Measurements from ENCODE around the gene TTLL11. TPM values are rescaled to one million over a fixed set of nuclear protein-coding genes. Genes with fewer than 3 reads are reported as not detected.

The TTLL11 gene
- polyA plus RNA-seq, 1 of the 3 experiments (the other 2 are of a cell fraction), result 6.8 TPM

DNA sequence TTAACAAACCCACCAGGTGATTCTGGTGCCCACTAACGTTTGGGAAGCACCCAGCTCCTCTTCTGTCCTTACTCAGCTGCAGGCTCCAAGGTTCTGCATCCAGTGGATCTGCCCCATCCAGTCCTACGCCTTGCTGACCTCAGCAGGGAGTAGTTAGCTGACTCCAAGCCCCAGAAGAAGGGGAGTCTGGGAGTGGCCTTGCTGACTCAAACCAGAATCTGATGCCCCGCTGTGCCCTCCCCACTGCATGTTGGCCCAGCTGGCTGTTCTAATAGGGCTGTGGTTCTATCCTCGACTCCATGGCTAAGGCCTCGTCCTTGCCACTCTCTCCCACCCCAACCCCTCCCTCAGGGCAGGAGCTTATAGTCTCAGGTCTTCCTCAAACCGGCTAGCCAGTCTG is 136.3 kb downstream of the TTLL11 start (continued):
- TF ChIP-seq, protein P1, sequence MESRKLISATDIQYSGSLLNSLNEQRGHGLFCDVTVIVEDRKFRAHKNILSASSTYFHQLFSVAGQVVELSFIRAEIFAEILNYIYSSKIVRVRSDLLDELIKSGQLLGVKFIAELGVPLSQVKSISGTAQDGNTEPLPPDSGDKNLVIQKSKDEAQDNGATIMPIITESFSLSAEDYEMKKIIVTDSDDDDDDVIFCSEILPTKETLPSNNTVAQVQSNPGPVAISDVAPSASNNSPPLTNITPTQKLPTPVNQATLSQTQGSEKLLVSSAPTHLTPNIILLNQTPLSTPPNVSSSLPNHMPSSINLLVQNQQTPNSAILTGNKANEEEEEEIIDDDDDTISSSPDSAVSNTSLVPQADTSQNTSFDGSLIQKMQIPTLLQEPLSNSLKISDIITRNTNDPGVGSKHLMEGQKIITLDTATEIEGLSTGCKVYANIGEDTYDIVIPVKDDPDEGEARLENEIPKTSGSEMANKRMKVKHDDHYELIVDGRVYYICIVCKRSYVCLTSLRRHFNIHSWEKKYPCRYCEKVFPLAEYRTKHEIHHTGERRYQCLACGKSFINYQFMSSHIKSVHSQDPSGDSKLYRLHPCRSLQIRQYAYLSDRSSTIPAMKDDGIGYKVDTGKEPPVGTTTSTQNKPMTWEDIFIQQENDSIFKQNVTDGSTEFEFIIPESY (IDR thresholded peaks at IDR 0.05; ENCODE audit: borderline replicate concordance, low read depth), result no peak
- TF ChIP-seq RXRA (IDR thresholded peaks at IDR 0.05; ENCODE audit: borderline replicate concordance, low read depth) (no peak), SMC3 (IDR thresholded peaks at IDR 0.05; ENCODE audit: low read depth, low read length) (no peak)

DNA sequence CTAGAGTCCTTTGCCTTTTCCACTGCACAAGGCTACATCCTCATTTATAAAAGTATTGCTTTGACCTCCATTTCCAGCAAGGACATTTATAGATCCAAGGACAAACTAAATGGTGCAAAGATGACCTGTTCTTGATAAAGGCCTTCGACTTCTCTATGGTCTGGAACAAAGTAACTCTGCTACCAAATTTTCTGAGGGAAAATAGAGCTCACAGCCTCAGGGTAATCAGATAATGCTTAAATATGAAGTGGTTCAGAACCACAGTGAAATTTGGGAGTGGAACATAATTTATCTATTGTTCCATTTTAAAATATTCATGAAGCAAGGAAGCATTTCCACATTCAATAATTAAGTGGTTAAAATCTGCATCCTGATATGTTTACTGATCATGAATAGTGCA is 137.5 kb downstream of the TTLL11 start:
- DNase-seq, result no peak
- TF ChIP-seq RFX5 (IDR thresholded peaks at IDR 0.05; ENCODE audit: low read length) (no peak), CHD2 (IDR thresholded peaks at IDR 0.05; ENCODE audit: low read length, partially characterized antibody) (no peak)
- TF ChIP-seq, protein P2, sequence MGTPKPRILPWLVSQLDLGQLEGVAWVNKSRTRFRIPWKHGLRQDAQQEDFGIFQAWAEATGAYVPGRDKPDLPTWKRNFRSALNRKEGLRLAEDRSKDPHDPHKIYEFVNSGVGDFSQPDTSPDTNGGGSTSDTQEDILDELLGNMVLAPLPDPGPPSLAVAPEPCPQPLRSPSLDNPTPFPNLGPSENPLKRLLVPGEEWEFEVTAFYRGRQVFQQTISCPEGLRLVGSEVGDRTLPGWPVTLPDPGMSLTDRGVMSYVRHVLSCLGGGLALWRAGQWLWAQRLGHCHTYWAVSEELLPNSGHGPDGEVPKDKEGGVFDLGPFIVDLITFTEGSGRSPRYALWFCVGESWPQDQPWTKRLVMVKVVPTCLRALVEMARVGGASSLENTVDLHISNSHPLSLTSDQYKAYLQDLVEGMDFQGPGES (IDR thresholded peaks at IDR 0.05; ENCODE audit: low read depth, low read length), result no peak
- TF ChIP-seq, protein P1 (IDR thresholded peaks at IDR 0.05; ENCODE audit: borderline replicate concordance, low read depth), result no peak
- TF ChIP-seq, protein P3, sequence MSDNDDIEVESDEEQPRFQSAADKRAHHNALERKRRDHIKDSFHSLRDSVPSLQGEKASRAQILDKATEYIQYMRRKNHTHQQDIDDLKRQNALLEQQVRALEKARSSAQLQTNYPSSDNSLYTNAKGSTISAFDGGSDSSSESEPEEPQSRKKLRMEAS (IDR thresholded peaks at IDR 0.05; ENCODE audit: low read depth), result no peak
- TF ChIP-seq, protein P4, sequence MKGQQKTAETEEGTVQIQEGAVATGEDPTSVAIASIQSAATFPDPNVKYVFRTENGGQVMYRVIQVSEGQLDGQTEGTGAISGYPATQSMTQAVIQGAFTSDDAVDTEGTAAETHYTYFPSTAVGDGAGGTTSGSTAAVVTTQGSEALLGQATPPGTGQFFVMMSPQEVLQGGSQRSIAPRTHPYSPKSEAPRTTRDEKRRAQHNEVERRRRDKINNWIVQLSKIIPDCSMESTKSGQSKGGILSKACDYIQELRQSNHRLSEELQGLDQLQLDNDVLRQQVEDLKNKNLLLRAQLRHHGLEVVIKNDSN (IDR thresholded peaks at IDR 0.05; ENCODE audit: borderline replicate concordance, low read depth), result no peak
- H3K36me3 ChIP-seq (replicated peaks in 1 of 2; ENCODE audit: control insufficient read depth in 1 of 2, insufficient read depth in 2 of 2, low read length in 1 of 2), result no peaks in the 10 kb centered on the region
- no peaks in the 10 kb centered on the region for H3K27me3 ChIP-seq (ENCODE audit: insufficient read depth)
- no peak overlapping the region for H2AFZ ChIP-seq (ENCODE audit: low read depth)
- no peaks in the 10 kb centered on the region for H3K9me2 ChIP-seq
- no peaks in the 10 kb centered on the region for H3K9me3 ChIP-seq
- H3K4me1 ChIP-seq (ENCODE audit: control insufficient read depth in 1 of 2, insufficient read depth in 2 of 2, low read depth in 1 of 2, low read length in 1 of 2), result peaks cover 8 to 11% of the 10 kb centered on the region in 2 experiments; a peak in 3 of 4 replicates
- peaks cover 85% of the 10 kb centered on the region for H3K79me2 ChIP-seq (ENCODE audit: insufficient read depth)
- WGBS (ENCODE audit: low lambda C conversion rate), result 53% methylated on average over 1 of the region's 1 CpG
- ChIA-PET POLR2A (no interaction called here), CTCF (interaction anchor here (0.8 to 2.3 kb wide), 4 partner anchors 10 to 405 kb away, joined by 3 to 9 read pairs (median 5); no protein-coding TSS in a partner anchor)
- no peak overlapping the region for H3K9ac ChIP-seq
- H3K4me3 ChIP-seq (ENCODE audit: low read depth in 2 of 2, low read length in 1 of 2), result no peak overlapping the region
- H3K27ac ChIP-seq (ENCODE audit: low read depth in 2 of 2, low read length in 1 of 2), result peak overlapping the region; percentile 11 to 62; a peak in 2 of 4 replicates
- H3K4me2 ChIP-seq, result no peak overlapping the region
- no peaks in the 10 kb centered on the region for H4K20me1 ChIP-seq (ENCODE audit: insufficient read depth)
- H3F3A ChIP-seq (replicated peaks; ENCODE audit: insufficient read depth), result no peaks in the 10 kb centered on the region

Data from SK-N-SH (cell line).